Measurements from ENCODE around the gene DUOXA1.

GRCh38 chr15:45171912-45172311 lies 42.2 kb upstream of the DUOXA1 start:
- TF ChIP-seq POLR2AphosphoS5 (IDR thresholded peaks at IDR 0.05; ENCODE audit: low read depth, low read length) (no peak), TAF1 (IDR thresholded peaks at IDR 0.05; ENCODE audit: borderline replicate concordance, insufficient read depth, low read length) (no peak), REST (IDR thresholded peaks at IDR 0.05; ENCODE audit: insufficient read depth in 1 of 2, low read depth in 2 of 2, low read length in 2 of 2) (no peak), SIN3A (IDR thresholded peaks at IDR 0.05; ENCODE audit: borderline replicate concordance, insufficient read depth, low read length) (no peak), FOXP2 (optimal IDR thresholded peaks at IDR 0.05; ENCODE audit: borderline replicate concordance, extremely low read depth, extremely low read length, insufficient read depth) (no peak)
